Lower leg skin (tissue), 3 donors: ENCODE results near the gene TEC.

ENCODE experiments used
- POLR2A ChIP-seq, 2 donors: fragments of 450-650 bp; IDR thresholded peaks; one replicate each; pipeline ENCODE4 v1.6.1; 2016 to 2017; ENCODE audit warnings: antibody characterized with exemption in 2 of 2, mild to moderate bottlenecking in 1 of 2, moderate library complexity in 1 of 2
- TF ChIP-seq, protein P1 (sequence below), 3 donors: fragments of 450-650 bp; IDR thresholded peaks; one replicate each; pipeline ENCODE4 v1.5.1; 2016; ENCODE audit warnings: antibody characterized with exemption in 3 of 3, mild to moderate bottlenecking in 3 of 3, moderate library complexity in 2 of 3

DNA sequence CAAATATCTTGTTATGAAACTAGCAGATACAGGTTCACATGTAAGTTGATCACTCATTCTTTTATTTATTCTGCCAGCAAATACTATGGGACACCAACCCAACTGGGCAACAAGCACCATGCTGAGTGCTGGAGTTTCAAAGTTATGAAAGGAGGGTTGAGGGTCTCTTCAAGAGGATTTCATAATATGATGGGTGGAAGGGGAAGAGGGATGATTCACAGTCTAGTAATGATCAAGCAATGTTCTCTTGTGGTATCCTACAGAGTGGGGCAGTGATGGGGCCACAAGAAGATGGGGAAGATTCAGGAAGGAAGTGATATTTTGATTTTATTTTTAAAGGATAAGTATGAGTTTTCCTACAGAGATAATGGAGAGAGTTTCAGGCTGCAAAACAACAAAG is 89.4 kb downstream of the TEC start:
- TF ChIP-seq, protein P1, sequence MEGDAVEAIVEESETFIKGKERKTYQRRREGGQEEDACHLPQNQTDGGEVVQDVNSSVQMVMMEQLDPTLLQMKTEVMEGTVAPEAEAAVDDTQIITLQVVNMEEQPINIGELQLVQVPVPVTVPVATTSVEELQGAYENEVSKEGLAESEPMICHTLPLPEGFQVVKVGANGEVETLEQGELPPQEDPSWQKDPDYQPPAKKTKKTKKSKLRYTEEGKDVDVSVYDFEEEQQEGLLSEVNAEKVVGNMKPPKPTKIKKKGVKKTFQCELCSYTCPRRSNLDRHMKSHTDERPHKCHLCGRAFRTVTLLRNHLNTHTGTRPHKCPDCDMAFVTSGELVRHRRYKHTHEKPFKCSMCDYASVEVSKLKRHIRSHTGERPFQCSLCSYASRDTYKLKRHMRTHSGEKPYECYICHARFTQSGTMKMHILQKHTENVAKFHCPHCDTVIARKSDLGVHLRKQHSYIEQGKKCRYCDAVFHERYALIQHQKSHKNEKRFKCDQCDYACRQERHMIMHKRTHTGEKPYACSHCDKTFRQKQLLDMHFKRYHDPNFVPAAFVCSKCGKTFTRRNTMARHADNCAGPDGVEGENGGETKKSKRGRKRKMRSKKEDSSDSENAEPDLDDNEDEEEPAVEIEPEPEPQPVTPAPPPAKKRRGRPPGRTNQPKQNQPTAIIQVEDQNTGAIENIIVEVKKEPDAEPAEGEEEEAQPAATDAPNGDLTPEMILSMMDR (IDR thresholded peaks at IDR 0.05): no peak
- no peak for TF ChIP-seq POLR2A (IDR thresholded peaks at IDR 0.05)
